HG03039 (cell line): ENCODE measurements around the gene CREB3L2.
"Not testable (repeated sequence)": the region's sequence is repeated elsewhere in the genome, so short reads cannot be mapped to it uniquely, and the experiment has no call there.

Experiments
- ATAC-seq: cut with Tn5 transposase; IDR thresholded peaks from one replicate; pipeline ENCODE4 v1.9.1; 2021; ENCODE audit warnings: mild to moderate bottlenecking, moderate library complexity; ENCODE audit not compliant: unreplicated experiment

Gene CREB3L2

DNA sequence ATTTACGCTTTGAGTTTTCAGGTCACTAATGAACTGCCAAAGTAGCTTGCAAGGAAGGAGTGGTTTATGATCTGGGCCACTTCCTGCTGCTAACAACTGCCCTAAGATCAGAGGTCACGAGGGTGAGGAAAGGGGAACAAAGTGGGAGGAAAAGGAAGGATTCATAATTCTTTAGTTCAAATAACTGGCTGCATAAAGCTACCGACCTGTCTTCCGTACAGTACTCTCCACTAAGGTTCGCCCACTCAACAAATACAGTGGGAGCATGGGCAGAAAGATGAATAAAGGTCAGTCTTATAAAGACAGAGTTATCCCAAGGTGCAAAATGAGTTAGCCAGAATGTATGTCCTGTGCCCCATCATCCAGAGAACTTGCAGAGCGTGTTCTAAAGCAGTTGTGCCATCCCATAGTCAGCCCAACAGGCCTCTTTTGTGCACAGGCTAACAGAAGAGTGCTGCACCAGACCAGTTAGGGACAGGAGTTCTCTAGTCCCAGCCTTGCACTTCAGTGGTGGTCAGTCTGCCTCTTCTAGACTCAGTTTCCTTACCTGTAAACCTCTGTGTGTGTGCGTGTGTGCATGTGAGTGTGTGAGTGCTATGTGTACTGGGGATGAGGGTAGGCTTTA lies 65.9 kb downstream of the CREB3L2 start:
- no peak for ATAC-seq

- peak; percentile 66 for ATAC-seq
These were observed 66.7 kb downstream of the CREB3L2 start for GRCh38 chr7:137934941-137935883.

DNA sequence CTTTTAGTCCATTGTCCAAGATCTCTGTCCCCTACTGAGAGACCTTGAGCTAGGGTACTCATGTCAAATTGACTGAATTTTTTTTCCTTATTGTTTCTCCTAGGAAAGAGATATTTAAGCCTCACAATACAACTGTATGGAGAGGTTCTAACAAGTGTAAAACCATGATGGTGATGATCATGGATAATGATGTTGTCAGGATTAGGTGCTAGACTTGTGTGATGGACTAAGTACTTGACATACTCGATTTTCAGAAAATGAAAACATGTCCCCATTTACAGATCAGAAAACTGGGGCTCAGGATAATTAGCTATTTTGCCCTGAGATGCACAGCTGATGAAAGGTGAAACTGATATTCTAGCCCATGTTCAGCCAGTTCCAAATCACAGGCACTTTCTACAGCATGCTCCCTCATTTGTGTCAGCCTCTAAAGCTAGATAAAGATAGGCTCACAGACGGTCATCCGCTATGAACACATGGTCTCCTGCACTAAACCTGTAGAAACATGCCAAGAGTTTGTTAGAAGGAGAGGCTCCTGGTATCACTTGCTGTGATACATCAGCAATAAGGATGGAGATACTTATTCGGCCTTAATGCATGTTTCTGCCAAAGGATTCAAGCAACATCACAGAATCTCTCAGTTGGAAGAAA lies 67.6 kb downstream of the CREB3L2 start:
- ATAC-seq: no peak

DNA sequence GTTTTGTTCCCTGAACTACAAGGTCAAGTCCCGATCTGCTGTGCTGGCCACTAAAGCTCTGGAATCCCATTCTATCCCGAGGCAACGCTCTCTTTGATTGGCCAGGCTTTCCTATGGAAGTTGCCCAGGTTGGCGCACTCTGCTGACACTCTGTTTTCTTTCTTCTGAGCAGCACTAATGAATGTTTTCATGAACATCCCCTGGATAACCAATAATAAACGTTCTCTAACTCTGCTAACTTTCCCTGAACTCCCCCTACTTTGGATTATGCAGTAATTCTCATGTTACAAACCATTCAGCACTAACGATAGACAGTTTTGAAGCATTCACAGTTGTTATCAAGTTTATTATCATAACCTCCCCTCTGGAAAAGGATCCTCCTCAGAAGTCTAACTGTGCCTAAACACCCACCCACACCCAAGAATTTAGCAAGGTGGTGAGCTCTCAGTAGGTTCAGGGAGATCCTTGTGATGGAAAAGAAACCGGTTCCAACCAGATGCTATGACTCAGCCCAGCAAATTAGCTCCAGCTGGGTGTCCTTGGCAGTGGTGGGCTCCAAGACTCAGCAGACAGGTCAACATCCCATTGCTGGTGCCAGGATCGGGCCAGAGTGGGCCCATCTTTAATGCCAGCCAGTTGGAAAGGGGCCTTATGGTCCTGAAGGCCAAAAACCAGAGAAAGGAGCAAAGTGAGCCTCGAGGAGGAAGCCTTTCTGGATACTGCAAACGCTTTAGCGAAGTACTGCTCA lies 68.4 kb downstream of the CREB3L2 start:
- no peak for ATAC-seq

- ATAC-seq: no peak
These were observed 69.0 kb downstream of the CREB3L2 start for GRCh38 chr7:137932881-137933269.

GRCh38 chr7:137931823-137932222 lies 70.1 kb downstream of the CREB3L2 start:
- ATAC-seq: no peak

GRCh38 chr7:137930581-137930980 lies 71.3 kb downstream of the CREB3L2 start:
- no peak for ATAC-seq

GRCh38 chr7:137928626-137929025 lies 73.3 kb downstream of the CREB3L2 start:
- ATAC-seq: no peak

GRCh38 chr7:137927386-137927785 lies 74.5 kb downstream of the CREB3L2 start:
- ATAC-seq: no peak

- not testable (repeated sequence) for ATAC-seq
These were observed 75.7 kb downstream of the CREB3L2 start for GRCh38 chr7:137926206-137926605.

GRCh38 chr7:137925754-137926153 lies 76.1 kb downstream of the CREB3L2 start:
- ATAC-seq: no peak

DNA sequence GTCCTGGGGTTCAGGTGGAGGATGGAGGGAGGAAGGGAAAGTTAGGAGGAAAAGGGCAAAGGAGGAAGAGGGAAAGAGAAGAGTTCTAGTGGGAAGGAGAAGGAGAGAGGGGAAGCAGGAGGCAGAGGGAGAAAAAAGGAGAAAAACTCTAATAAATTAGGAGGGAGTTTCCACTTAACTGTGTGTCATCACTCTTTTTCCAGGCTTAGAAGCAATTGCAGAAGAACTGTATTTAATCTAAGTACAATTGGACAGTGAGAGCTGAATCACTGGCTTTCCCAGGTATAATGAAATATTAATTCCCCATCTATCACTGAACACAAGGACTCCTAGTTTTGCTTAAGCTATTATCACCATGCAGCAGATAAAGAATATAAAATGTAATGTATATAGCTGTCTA lies 76.8 kb downstream of the CREB3L2 start:
- ATAC-seq: no peak

- ATAC-seq: no peak
These were observed 78.5 kb downstream of the CREB3L2 start for GRCh38 chr7:137923380-137923779.

DNA sequence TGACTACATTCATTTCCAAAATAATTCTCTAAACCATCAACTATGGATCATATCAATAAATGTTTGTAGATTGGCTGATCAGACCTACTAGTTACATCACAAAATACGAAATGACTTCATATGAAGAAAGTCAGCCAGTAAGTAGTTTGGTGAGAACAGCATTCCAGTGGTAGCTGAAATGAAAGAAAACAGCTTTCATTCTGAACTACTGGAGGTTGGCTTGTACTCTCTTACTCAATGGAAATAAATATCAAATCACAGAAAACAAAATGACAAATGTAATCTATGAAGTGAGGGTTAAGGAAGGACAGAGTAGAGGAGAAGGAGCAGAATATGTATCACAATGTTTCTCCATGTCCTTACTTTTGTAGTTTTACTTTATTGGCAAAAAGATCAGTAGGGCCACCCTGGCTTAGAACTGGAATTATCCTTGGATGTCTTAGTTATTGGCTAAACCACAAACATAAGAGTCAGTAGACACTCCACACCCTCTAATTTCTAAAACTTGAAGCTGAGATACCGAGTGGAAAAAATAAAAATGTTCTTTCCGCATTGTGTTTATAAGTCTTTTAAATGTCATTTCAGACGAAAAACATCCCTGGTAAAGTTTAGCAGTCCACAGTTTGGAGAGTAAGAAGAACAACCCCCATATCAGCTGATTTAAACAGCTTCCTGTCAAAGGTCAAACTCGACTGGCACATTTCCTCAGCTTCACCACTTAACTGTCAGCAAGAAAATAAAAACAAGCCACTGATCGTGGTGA lies 81.1 kb downstream of the CREB3L2 start:
- no peak for ATAC-seq

- no peak for ATAC-seq
These were observed 81.9 kb downstream of the CREB3L2 start for GRCh38 chr7:137919987-137920386.

DNA sequence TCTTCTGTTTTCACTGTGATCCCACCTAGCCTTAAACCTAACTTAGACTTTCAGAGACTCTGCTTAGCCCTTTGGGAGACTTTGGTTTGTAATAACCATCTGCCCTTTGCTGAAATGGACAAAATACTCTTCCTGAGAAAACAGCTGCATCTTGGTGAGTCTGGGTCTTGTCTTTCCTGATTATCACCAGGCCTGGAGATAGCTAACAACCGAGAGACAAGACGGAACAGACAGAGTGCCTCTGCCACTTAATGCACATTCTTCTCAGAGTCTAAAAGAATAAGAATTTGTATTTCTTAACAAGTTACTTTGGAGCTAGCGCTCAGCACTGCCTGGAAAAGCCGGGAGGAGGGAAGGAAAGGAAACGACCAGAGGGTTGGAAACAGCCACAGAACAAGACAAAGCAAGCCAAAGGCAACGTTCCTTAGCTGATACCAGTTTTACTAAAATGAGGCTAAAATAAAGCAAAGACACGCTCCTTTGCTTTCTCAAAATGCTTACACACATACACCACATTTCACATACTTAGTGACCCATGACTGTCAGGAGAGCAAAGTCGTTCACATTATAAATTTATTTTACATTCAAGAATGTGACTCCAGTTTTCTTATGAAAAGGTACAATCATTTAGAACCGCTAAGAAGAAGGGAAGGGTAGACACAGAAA lies 84.8 kb downstream of the CREB3L2 start:
- ATAC-seq: no peak

DNA sequence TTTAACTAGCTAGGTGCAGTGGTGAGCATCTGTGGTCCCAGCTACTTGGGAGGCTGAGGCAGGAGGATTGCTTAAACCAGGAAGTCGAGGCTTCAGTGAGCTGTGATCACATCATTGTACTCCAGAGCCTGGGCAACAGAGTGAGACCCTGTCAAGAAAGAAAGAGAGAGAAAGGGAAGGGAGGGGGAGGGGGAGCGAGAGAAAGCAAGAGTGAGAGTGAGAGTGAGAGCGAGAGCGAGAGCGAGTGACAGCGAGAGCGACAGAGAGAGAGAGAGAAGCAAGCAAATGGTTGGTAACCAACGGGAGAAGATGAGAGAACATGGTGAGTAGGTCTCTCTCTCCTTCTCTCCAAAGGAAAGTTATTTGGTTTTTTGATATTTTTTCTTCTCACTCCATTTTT lies 85.3 kb downstream of the CREB3L2 start:
- no peak for ATAC-seq

DNA sequence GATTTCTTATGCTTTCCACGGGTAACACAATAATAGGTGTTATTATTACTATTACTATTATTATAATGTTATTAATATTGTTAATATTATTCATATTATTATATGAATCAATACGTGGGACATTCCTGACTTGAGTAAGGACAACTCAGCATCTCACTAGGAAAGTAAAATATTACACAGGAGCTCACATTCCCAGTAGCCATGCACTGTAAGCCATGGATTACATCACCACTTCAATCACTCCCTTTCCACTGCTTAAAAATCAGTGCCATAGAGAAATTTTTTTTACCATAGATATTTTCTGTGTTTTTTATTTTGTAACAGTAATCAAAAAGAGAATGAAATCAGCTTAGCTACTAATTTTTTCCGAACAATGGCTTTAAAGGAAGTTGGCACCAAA lies 86.6 kb downstream of the CREB3L2 start:
- ATAC-seq: no peak

- no peak for ATAC-seq
These were observed 87.9 kb downstream of the CREB3L2 start for GRCh38 chr7:137913985-137914384.

- no peak for ATAC-seq
These were observed 92.8 kb downstream of the CREB3L2 start for GRCh38 chr7:137909042-137909441.
